Keratinocyte (primary cell): Measurements from ENCODE around the gene CPSF7.

Experiments used
- EZH2 ChIP-seq: IDR thresholded peaks from one replicate; pipeline ENCODE4 v1.6.1; 2012; ENCODE audit warnings: inconsistent platforms, mild to moderate bottlenecking, low read length, moderate library complexity
- TF ChIP-seq, protein P1 (sequence below), 3 experiments: IDR thresholded peaks in 1 of 3; conservative IDR thresholded peaks in 1 of 3; optimal IDR thresholded peaks in 1 of 3; 2 replicates in 2 of 3; 3 replicates in 1 of 3; pipeline versions ENCODE3 to v1.5.1; 2011; ENCODE audit warnings: low read length in 3 of 3, mild to moderate bottlenecking in 3 of 3, moderate library complexity in 2 of 3, control low read depth in 1 of 3, inconsistent platforms in 1 of 3; ENCODE audit not compliant: insufficient read depth in 2 of 3; ENCODE audit errors: extremely low read depth in 1 of 3

DNA sequence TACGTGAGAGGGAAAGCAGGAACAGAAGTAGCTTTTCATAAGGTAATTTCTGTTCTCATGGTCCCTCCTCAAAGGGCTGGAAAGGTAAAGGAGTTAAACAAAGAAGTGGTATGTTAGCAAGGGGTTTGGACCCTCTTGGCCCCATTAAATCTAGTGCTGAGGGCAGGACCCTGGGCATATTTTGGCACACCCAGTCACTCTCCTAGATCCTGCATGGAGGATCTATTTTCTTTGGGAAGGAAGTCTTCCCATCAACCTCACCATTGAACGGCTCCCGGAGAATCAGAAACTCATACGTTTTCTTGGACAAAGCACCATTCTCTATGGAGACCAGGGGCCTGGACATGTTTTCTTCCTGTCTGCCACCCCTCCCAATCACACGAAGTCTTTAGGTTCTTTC lies 25.7 kb downstream of the CPSF7 start:
- TF ChIP-seq EZH2, result no peak
- TF ChIP-seq, protein P1, sequence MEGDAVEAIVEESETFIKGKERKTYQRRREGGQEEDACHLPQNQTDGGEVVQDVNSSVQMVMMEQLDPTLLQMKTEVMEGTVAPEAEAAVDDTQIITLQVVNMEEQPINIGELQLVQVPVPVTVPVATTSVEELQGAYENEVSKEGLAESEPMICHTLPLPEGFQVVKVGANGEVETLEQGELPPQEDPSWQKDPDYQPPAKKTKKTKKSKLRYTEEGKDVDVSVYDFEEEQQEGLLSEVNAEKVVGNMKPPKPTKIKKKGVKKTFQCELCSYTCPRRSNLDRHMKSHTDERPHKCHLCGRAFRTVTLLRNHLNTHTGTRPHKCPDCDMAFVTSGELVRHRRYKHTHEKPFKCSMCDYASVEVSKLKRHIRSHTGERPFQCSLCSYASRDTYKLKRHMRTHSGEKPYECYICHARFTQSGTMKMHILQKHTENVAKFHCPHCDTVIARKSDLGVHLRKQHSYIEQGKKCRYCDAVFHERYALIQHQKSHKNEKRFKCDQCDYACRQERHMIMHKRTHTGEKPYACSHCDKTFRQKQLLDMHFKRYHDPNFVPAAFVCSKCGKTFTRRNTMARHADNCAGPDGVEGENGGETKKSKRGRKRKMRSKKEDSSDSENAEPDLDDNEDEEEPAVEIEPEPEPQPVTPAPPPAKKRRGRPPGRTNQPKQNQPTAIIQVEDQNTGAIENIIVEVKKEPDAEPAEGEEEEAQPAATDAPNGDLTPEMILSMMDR (optimal IDR thresholded peaks at IDR 0.05 in 1 of 3, IDR thresholded peaks at IDR 0.05 in 1 of 3, conservative IDR thresholded peaks at IDR 0.05 in 1 of 3; ENCODE audit: extremely low read depth in 1 of 3, insufficient read depth in 2 of 3, low read length in 3 of 3), result no peak
